ENCODE measurements around the gene SLC15A5.

The SLC15A5 gene

GRCh38 chr12:16171348-16171747 lies 106.1 kb downstream of the SLC15A5 start:
- no peak for DNase-seq

- DNase-seq: no peak
Observed at GRCh38 chr12:16168078-16168477, 109.4 kb downstream of the SLC15A5 start.

GRCh38 chr12:16166563-16167470 lies 110.7 kb downstream of the SLC15A5 start:
- DNase-seq: no peak

- no peak for DNase-seq
Observed at GRCh38 chr12:16165506-16165905, 112.0 kb downstream of the SLC15A5 start.

- DNase-seq: no peak
Observed at GRCh38 chr12:16163901-16164300, 113.6 kb downstream of the SLC15A5 start.

DNA sequence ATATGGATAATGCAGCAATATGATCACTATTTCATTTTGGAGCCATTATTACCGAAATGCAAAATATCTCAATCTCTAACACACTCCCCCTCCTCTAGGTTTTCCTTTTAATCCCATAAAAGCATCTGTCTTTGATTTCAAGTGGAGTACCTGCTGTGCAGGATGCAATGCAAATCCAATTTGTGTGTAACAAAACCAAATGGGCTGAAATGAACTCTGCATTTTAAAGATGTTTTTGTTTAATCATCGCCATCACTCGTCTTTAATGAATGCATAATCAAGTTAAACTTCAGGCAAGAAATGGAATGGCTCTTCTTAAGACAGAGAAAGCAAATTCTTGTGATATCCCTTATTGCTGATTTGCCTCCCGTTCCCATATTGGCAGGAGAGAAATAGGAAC lies 114.3 kb downstream of the SLC15A5 start:
- DNase-seq: no peak

DNA sequence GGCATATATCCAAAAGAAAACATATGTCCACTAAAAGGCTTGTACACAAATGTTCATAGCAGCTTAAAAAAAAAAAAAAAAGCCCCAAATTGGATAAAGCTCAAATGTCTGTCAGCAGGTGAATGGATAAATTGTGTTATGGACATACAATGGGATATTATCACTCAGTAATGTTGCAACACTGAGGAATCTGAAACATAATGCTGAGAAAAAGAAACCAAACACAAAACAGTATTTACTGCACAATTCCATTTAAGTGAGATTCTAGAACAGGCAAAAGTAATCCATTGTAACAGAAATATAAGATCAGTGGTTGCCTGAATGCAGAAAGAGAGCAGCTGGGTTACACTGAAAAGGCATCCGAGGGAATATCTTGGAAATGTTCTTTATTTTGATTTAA lies 117.9 kb downstream of the SLC15A5 start:
- no peak for DNase-seq

GRCh38 chr12:16158050-16158449 lies 119.4 kb downstream of the SLC15A5 start:
- DNase-seq: no peak

DNA sequence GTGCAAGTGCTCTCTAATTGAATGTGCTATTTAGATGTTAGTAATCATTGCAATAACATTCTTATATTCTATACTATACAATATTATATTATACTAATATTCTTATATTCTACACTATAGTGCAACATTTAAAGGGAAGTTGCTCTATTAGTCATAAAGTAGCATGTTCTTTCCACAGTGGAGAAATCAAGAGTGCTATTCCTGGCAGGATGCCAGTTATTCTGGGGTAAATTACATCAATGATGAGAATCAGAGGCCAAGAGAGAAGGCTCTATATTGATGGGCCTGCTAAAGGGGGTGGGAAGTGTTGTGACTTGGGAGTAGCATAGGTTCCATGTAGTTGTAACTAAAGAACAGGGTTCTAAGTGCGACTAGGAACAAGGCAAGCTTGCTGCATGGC lies 121.5 kb downstream of the SLC15A5 start:
- no peak for DNase-seq

DNA sequence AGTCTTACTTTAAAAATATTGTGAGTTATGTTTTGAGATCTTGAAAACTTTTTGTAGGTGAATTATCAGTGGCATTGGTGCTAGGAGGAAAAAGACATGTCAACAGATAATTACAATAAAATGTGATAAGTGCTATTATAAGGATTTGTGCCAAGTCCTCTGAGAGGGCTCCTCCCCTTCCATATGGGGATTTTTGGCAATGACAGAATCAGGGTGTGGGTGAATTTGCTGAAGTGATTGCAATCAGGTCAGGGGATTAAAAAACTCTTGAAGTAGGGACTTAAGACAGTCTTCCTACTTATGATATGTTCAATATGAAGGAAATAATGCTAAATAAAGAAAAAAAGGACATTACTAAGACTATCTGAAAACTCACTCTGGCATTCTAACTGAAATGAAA lies 122.5 kb downstream of the SLC15A5 start:
- DNase-seq: no peak

DNA sequence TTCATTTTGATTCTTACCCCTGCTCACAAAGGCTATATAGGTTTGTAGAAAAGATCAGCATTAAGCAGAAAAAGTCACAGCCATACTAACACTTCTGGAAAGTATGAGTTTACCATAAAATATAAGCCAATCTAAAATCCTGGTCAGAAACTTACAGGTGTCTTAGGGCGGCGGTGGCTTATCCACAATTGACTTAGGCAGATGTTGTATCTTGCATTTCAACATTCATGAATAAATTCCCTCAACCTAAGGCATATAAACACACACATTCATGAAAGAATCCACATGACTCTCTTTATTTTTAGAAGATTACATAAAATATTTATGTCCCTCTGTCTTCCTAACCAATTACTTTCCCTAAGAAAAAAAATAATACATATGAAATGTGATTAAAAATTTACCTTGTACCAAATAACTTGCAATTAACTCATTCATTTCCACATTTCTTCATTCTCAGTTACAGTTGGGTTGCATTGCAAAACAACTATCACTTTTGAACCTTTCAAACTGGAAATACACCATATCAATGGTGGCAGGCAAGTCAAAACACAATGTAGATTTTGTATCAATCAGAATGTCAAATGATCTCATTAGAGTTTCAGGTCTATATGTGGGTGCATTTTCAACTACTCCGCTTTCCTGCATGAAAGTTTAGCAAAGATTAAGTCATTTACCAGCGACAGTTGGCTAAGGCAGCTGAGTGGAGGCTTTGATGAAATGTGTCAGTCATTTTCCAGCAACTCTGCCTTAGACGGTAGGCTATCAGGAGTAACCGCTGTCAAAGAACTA lies 124.4 kb downstream of the SLC15A5 start:
- DNase-seq: no peak

DNA sequence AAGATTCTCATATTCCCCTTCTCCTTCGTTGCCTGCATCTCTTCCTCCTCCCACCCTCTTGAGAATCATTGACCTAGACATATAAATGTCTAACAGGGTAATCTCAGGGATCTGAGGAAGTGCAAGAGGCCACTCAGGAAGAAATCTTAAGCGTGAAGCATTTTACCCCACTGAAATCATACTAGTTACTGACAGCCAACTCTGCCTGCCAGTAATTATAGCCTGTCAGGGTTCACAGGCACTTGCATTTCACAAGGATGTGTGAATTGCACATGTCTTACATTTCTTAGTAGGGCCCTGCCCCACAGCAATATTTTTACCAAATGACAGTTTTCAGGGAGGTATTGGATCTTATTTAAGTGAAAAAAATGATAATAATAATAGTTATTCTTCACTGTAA lies 127.2 kb downstream of the SLC15A5 start:
- no peak for DNase-seq

DNA sequence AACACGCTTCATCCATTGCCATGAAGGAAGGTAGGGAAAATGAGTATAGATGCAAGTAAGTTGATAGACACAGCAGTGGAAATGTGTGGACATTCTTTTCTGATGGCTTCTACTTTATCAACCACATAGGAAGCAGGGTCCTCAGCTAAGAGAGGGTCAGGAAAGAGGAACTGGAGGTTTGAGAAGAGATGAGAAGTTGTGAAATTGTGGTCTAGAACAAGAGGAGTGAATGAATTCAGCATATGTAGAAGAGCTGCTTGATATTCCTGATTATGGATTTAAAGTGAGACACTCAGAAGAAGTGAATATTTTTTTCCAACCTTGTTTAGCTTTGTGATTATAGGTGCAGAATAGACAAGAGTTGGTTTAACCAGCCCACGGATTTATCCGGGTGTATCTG lies 128.5 kb downstream of the SLC15A5 start:
- DNase-seq: no peak
